GM18909 (cell line): ENCODE data around the gene CD2.

Experiments used
- ATAC-seq: cut with Tn5 transposase; IDR thresholded peaks from one replicate; pipeline ENCODE4 v1.9.1; 2021; ENCODE audit warnings: mild to moderate bottlenecking; ENCODE audit not compliant: unreplicated experiment, poor library complexity

The CD2 gene

DNA sequence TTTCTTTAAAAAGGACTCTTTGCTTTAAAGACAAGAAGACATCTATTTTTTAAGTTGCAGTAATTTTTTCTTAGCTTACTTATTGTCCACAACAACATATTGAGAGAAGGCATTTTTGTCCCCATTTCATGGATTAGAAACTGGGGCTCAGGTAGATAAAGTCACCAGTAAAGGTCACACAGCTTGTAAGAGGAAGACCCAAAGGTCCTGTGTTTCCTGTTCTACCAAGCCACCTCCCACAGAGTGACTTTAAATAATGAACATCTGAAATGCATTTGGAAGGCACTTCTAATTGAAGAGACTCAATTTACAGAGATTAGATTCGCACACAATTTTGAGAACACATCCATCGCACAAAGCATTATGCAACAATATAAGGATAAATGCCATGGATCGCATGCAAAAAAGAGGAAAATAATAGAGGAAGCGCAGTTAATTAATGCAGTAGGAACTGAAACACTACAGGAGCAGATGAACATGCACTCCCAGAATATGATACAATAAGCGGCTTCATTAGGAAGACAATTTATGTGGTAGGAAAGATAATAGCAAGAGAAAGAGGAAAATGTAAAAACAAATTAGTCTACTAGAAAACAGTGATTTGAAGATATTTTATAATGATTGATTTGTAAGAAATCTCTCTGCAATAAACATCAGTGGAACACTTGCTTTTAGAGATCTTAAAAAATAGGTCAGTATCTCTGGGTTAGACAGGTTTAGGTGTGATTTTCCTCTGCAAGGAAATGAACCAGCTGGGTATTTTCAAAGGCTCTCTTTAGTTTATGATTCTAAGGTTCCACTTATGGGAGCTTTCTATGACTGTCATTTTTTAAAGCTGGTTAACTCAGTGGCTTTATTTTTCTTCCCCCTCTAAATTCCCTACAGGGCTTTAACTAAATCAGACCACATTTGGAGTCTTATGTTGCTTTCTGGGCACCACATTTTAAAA lies 27.1 kb upstream of the CD2 start:
- ATAC-seq = no peak

GRCh38 chr1:116731439-116731838 lies 22.8 kb upstream of the CD2 start:
- no peak for ATAC-seq

GRCh38 chr1:116732726-116733125 lies 21.5 kb upstream of the CD2 start:
- peak; percentile 40 for ATAC-seq

DNA sequence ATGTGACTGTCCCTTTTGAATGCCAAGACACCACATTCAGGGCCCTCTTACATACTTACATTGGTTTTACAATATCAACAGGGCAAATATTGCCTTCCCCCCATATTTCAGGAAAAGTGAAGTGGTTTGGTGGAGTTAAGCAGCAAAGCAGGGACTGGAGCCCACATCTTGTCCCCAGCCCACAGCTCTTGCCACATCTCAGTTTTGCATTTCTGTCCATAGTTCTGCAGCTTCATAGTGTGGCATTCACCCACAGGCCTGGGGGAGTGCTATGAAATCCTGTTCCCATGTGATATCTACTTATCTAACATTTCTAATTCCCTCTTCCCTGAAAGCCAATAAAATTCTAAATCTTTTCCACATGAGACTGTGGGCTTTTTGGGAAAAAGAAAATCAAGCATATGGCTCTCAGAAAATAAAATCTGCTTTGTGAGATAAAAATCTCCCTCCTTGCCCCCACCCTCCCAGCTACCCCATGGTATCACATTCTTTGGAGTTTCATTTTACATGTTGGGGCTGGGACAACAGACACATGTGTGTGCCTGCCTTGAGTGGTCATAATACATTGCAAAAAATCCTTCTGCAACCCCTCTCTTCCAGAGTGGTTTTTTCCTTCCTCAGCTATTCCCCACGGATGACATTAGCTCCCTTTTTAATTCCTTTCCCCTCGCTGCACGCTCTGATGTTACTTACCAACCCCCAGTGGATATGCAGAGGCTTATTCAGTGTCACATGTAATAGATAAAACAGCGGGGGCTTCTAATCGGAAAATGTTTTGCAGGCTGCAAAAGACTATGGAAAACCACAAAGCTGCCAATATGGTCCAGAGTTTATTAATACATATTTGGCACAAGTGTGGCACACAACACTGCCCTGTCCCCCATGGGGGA lies 20.5 kb upstream of the CD2 start:
- ATAC-seq = no peak

- no peak for ATAC-seq
Observed at GRCh38 chr1:116735246-116735645, 19.0 kb upstream of the CD2 start.

DNA sequence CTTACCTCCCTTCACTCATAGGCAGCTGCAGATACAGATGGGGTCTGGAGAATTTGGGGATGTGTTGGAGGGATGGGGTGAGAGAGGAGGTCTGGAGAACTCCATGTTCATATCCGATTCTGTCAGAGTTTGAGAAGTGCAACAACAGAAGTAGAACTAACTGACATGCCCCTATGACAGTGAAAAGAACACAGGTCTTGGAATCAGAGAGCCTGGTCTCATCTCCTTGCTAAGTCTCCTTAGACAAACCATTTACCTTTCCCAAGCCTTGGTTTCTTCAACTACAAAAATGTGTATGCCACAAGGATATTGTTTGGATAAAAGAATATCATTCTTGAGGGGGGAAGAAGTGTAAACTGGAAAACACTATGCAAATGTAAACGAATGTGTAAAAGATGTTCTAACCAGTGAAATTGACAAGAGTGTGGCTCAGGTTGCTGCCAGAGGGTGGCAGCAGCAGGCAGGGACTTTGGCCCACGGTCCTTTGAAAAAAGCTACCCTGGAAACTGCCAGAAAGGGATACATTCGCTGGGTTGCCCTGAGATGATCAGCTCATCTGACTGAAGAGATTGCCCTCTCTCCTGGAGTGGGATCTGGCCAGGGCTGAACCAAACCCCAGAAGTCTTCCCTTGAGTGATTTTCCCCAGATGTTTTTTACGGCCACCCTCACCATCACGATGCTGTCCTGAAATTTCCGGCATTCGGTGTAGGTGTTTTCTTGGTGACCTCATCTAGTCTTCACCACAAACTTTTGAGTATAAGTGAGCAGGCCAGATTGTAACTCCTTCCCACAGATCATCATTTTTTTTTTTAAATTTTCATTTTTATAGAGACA lies 17.0 kb upstream of the CD2 start:
- peak; percentile 57 for ATAC-seq

DNA sequence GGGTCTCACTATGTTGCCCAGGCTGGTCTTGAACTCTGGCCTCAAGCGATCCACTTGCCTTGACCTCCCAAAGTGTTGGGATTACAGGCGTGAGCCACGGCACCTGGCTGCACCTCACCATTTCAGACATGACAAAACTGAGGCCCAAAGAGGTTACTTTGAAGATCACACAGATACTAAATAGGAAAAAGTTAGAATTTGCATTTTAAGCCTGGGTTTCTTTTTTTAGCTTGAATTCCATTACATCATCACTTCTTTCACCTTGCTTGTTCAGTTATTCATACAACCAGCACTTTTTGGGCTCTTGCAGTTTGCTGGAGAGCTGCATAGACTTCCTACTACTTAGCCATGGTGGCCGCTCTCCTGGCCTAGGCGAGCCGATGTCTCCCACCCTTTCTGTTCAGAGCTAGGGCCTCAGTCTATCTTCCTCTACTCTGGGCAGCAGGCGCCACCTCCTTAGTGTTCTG lies 16.3 kb upstream of the CD2 start:
- ATAC-seq = peak; percentile 33

DNA sequence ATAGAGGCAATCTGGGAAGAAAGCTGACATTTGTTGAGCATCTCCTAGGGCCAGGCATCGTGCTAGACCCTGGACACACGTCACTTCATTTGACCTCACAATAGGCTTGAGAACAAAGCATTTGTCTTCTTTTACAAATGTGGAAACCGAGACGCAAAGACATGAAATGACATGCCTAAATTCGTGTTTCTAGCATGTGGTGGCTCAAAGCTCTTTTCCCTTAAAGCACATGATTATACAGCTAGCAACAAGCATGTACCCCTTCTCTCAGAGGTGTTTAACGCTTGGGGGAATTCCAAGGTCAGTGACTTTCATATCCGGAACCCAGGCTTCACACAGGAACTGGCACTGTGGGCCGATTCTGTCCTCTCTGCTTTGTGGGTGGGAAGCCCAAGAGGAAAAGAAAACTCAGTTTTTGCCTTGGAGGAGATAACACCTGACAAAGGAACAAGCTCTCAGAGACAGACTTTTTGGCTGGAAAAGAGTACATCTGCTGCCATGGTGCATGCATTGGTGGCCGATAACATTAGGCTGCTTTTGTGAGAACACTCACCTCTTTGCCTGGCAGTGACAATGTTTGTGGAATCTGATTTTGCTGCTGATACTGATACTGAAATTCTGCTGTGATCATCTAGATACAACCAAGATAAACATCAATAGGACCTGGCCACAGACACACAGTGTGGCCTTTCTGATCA lies 15.4 kb upstream of the CD2 start:
- ATAC-seq = peak; percentile 71

GRCh38 chr1:116739371-116740012 lies 14.7 kb upstream of the CD2 start:
- no peak for ATAC-seq

- ATAC-seq = no peak
Observed at GRCh38 chr1:116740296-116740695, 13.9 kb upstream of the CD2 start.

- no peak for ATAC-seq
Observed at GRCh38 chr1:116740746-116741145, 13.5 kb upstream of the CD2 start.

DNA sequence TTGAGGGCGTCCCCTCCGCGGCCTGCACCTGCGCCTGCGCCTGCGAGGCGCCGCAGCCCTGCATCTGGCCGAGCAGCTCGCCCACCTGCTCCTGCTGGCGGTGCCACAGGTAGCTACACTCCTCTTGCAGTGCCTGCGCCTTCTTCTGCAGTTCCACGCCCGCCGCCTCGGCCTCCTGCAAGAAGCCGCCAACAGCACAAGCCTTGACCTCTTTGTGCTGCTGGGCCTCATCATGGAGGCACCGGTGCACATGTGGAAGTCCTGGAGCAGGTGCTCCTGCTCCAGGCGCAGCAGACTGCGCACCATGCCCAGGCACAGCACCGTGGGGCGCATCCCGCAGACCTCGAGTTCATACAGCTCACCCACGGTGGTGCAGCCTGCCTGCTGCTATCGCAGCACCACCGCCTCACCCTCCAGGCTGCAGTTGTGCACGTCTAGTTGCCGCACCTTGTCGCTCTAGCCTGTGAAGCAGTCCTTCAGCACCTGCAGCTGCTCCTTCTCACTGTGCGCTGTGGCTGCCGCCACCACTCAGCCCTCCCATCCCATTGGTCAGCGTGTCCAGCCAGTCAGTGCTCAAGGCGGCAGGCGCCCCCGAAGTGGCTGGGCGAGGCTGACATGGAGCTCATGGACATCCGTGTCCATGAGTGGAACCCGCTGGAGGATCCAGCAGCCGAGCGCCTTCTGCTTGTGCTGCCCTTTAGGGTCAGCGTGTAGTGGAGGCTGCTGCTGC lies 12.2 kb upstream of the CD2 start:
- ATAC-seq = no peak

- ATAC-seq = no peak
Observed at GRCh38 chr1:116743535-116743934, 10.7 kb upstream of the CD2 start.

GRCh38 chr1:116748272-116748671 lies 6.0 kb upstream of the CD2 start:
- ATAC-seq = no peak

DNA sequence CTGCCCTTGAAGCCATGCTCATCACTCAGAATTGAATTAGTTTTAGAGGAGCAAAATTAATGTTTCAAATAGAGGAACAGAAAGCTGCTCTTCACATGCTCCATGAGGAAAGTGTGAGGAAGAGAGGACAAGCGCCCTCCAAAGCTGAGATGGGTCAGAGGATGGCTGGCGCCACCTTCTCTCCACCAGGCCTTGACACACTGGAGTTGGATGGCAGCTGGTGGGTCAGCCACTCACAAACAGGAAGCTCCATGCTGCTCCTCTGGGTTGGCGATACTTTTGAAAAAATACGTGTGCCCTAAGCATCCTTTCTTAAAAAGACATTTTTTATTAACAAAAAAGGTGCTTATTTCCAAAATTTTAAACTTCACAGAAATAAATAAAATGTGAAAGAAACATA lies 3.1 kb upstream of the CD2 start:
- ATAC-seq = no peak

GRCh38 chr1:116751621-116752020 lies 2.6 kb upstream of the CD2 start:
- ATAC-seq = no peak

DNA sequence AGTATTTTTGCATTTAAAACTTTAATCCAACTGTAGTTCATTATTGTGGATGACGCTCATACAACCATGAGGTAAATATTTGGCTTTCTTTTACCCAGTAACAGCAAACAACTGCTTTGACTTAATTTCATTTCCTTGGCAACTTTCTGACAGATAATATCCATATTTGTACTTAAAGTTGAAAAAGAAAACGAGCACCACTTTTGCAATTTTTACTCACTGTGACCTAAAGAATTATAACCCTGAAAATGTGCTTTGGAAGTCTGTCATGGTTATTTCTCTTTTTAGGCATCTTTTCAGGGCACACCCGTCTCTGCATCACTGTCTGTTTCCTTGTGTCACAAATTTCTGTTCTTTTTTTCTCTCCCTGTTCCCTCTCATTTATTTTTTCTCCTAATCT lies 918 bp upstream of the CD2 start:
- ATAC-seq = no peak

GRCh38 chr1:116755066-116755465 lies 836 bp downstream of the CD2 start:
- ATAC-seq = no peak

DNA sequence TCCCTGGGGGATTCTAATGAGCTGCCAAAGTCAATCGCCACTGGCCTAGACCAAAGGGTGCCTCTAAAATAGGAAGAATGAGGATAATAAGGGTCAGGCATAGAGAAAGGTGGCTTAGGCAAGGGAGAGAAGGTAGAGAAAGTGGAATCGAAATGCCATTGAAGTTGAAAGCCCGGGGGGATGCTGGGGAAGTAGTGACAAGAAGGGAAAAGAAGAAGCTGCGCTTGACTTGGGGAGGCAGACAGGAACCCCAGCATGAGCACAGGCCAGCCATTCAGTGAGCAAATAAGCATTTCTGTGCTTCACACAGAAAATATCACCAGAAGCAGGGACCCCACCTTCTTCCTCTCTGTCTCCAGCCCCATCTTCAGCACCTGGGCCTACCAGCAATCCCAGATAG lies 1.5 kb downstream of the CD2 start:
- no peak for ATAC-seq
